ENCODE data around the gene PLAGL2. TPM values are rescaled to one million over a fixed set of nuclear protein-coding genes. Genes with fewer than 3 reads are reported as not detected.

PLAGL2 gene
- total and polyA plus RNA-seq, 2 experiments from 2014 or later, result 13.2 to 28.2 TPM

GRCh38 chr20:32192698-32193097 is 14.8 kb downstream of the PLAGL2 start (continued):
- no peak for TF ChIP-seq REST (IDR thresholded peaks at IDR 0.05; ENCODE audit: unreplicated experiment)
- TF ChIP-seq EZH2 (IDR thresholded peaks at IDR 0.05; ENCODE audit: low read depth, unreplicated experiment), result no peak
- no peak for TF ChIP-seq STAT1 (IDR thresholded peaks at IDR 0.05; ENCODE audit: unreplicated experiment)

- Histone ChIP-seq H2AFZ (no peak overlapping the region), H4K20me1 (replicated peaks; ENCODE audit: insufficient read depth) (peaks cover 38% of the 10 kb centered on the region), H3K4me3 (no peak overlapping the region), H3K27ac (ENCODE audit: low read depth) (no peak overlapping the region), H3K27me3 (ENCODE audit: insufficient read depth) (no peaks in the 10 kb centered on the region), H3K4me2 (no peak overlapping the region), H3K9me2 (ENCODE audit: insufficient read depth) (no peaks in the 10 kb centered on the region), H3F3A (replicated peaks; ENCODE audit: low read depth) (peaks cover 38% of the 10 kb centered on the region), H3K36me3 (ENCODE audit: insufficient read depth) (peaks cover 15% of the 10 kb centered on the region; the same call in 1 of the 2 replicates), H3K79me2 (replicated peaks; ENCODE audit: insufficient read depth) (peaks cover 8% of the 10 kb centered on the region), H3K4me1 (ENCODE audit: insufficient read depth) (peaks cover 18% of the 10 kb centered on the region)
- no peaks in the 10 kb centered on the region for H3K9me3 Mint-ChIP-seq
- H3K27ac Mint-ChIP-seq, result no peak overlapping the region
- peaks cover 8% of the 10 kb centered on the region for H3K27me3 Mint-ChIP-seq (ENCODE audit: insufficient read depth, low read depth, poor library complexity)
- H3K36me3 Mint-ChIP-seq (ENCODE audit: low read depth), result peaks cover 35% of the 10 kb centered on the region
- no peak overlapping the region for H3K4me3 Mint-ChIP-seq
- DNase-seq (ENCODE audit: low spot score), result no peak
- no peak for TF ChIP-seq STAT1 (IDR thresholded peaks at IDR 0.05; ENCODE audit: unreplicated experiment)
- no peak for TF ChIP-seq CTCF (conservative IDR thresholded peaks at IDR 0.05; ENCODE audit: low read depth in 2 of 2)
- TF ChIP-seq ETS1 (IDR thresholded peaks at IDR 0.05), result no peak
- TF ChIP-seq CREB1 (CRISPR knock-in tag; IDR thresholded peaks at IDR 0.05; ENCODE audit: low read depth), result no peak
- TF ChIP-seq EZH2 (IDR thresholded peaks at IDR 0.05; ENCODE audit: low read depth, unreplicated experiment), result no peak
- TF ChIP-seq ZNF331 (CRISPR knock-in tag; IDR thresholded peaks at IDR 0.05; ENCODE audit: low read depth), result no peak
- TF ChIP-seq POLR2AphosphoS5 (IDR thresholded peaks at IDR 0.05; ENCODE audit: low read depth), result no peak
- ATAC-seq, result no peak
- H3K4me1 Mint-ChIP-seq, result peaks cover 19% of the 10 kb centered on the region
Observed at GRCh38 chr20:32191873-32192272, 15.7 kb downstream of the PLAGL2 start.

Data from GM23338 (cell line).